HEK293 (cell line): Measurements from ENCODE around the gene PFDN6.

Source experiments
- KLF8 ChIP-seq: fragments of 450-650 bp; formaldehyde crosslinking; IDR thresholded peaks from 2 replicates; pipeline ENCODE4 v1.5.1; 2016; ENCODE audit warnings: missing biosample characterization, missing genetic modification characterization
- RBAK ChIP-seq: fragments of 450-650 bp; formaldehyde crosslinking; IDR thresholded peaks from 2 replicates; pipeline ENCODE4 v1.5.1; 2016; ENCODE audit warnings: missing biosample characterization, missing genetic modification characterization
- REST ChIP-seq: fragments of 450-650 bp; formaldehyde crosslinking; IDR thresholded peaks from 2 replicates; pipeline ENCODE4 v1.5.1; 2016; ENCODE audit warnings: missing biosample characterization, missing genetic modification characterization
- SP3 ChIP-seq: fragments of 450-650 bp; formaldehyde crosslinking; IDR thresholded peaks from 2 replicates; pipeline ENCODE4 v1.5.1; 2016; ENCODE audit warnings: missing biosample characterization, missing genetic modification characterization
- TRIM28 ChIP-seq: IDR thresholded peaks from 2 replicates; pipeline ENCODE4 v1.6.1; 2011; ENCODE audit warnings: low read length, control low read depth, borderline replicate concordance
- ZFP37 ChIP-seq: fragments of 450-650 bp; formaldehyde crosslinking; IDR thresholded peaks from 2 replicates; pipeline ENCODE4 v1.5.1; 2016; ENCODE audit warnings: missing biosample characterization, missing genetic modification characterization
- ZNF18 ChIP-seq: fragments of 450-650 bp; formaldehyde crosslinking; IDR thresholded peaks from 2 replicates; pipeline ENCODE4 v1.5.1; 2016; ENCODE audit warnings: missing biosample characterization, missing genetic modification characterization
- ZNF202 ChIP-seq: fragments of 450-650 bp; formaldehyde crosslinking; IDR thresholded peaks from 2 replicates; pipeline ENCODE4 v1.5.1; 2016; ENCODE audit warnings: missing biosample characterization, missing genetic modification characterization, borderline replicate concordance
- ZNF292 ChIP-seq: fragments of 450-650 bp; formaldehyde crosslinking; IDR thresholded peaks from 2 replicates; pipeline ENCODE4 v1.5.1; 2016; ENCODE audit warnings: low read depth, missing biosample characterization, missing genetic modification characterization, borderline replicate concordance
- ZNF302 ChIP-seq: fragments of 450-650 bp; formaldehyde crosslinking; IDR thresholded peaks from 2 replicates; pipeline ENCODE4 v1.5.1; 2016; ENCODE audit warnings: missing biosample characterization, missing genetic modification characterization, low read depth
- ZNF366 ChIP-seq: fragments of 450-650 bp; formaldehyde crosslinking; conservative IDR thresholded peaks from 2 replicates; pipeline ENCODE4 v1.5.1; 2016; ENCODE audit warnings: missing biosample characterization, missing genetic modification characterization
- ZNF37A ChIP-seq: fragments of 450-650 bp; IDR thresholded peaks from 2 replicates; pipeline ENCODE4 v1.5.1; 2018; ENCODE audit warnings: missing biosample characterization, missing genetic modification characterization
- ZNF394 ChIP-seq: fragments of 450-650 bp; formaldehyde crosslinking; IDR thresholded peaks from 2 replicates; pipeline ENCODE4 v1.5.1; 2016; ENCODE audit warnings: missing biosample characterization, missing genetic modification characterization, mild to moderate bottlenecking, moderate library complexity, borderline replicate concordance
- ZNF426 ChIP-seq: fragments of 450-650 bp; formaldehyde crosslinking; IDR thresholded peaks from 2 replicates; pipeline ENCODE4 v1.5.1; 2017; ENCODE audit warnings: missing biosample characterization, missing genetic modification characterization, mild to moderate bottlenecking, inconsistent platforms, moderate library complexity
- ZNF510 ChIP-seq: fragments of 450-650 bp; formaldehyde crosslinking; IDR thresholded peaks from 2 replicates; pipeline ENCODE4 v1.5.1; 2018; ENCODE audit warnings: mild to moderate bottlenecking, missing genetic modification characterization, missing biosample characterization; ENCODE audit not compliant: insufficient replicate concordance
- ZNF513 ChIP-seq: fragments of 450-650 bp; IDR thresholded peaks from 2 replicates; pipeline ENCODE4 v1.5.1; 2018; ENCODE audit warnings: missing biosample characterization, missing genetic modification characterization
- ZNF596 ChIP-seq: fragments of 450-650 bp; IDR thresholded peaks from 2 replicates; pipeline ENCODE4 v1.5.0; 2018; ENCODE audit warnings: missing biosample characterization, mild to moderate bottlenecking, missing genetic modification characterization, moderate library complexity
- ZNF610 ChIP-seq: fragments of 450-650 bp; formaldehyde crosslinking; IDR thresholded peaks from 2 replicates; pipeline ENCODE4 v1.5.1; 2016; ENCODE audit warnings: missing biosample characterization, missing genetic modification characterization, borderline replicate concordance
- ZNF621 ChIP-seq: fragments of 450-650 bp; formaldehyde crosslinking; IDR thresholded peaks from 2 replicates; pipeline ENCODE4 v1.5.1; 2017; ENCODE audit warnings: missing biosample characterization, missing genetic modification characterization
- ZNF623 ChIP-seq: fragments of 450-650 bp; formaldehyde crosslinking; IDR thresholded peaks from 2 replicates; pipeline ENCODE4 v1.5.1; 2016; ENCODE audit warnings: missing biosample characterization, missing genetic modification characterization
- ZNF654 ChIP-seq: fragments of 450-650 bp; formaldehyde crosslinking; IDR thresholded peaks from 2 replicates; pipeline ENCODE4 v1.5.1; 2016; ENCODE audit warnings: low read depth, missing biosample characterization, missing genetic modification characterization
- TF ChIP-seq, protein P1 (sequence below): fragments of 450-650 bp; formaldehyde crosslinking; IDR thresholded peaks from 2 replicates; pipeline ENCODE4 v1.5.1; 2016; ENCODE audit warnings: missing biosample characterization, missing genetic modification characterization, borderline replicate concordance
- TF ChIP-seq, protein P2 (sequence below): fragments of 450-650 bp; formaldehyde crosslinking; IDR thresholded peaks from 2 replicates; pipeline ENCODE4 v1.5.1; 2016; ENCODE audit warnings: missing biosample characterization, missing genetic modification characterization
- TF ChIP-seq, protein P3 (sequence below): fragments of 450-650 bp; formaldehyde crosslinking; IDR thresholded peaks from 2 replicates; pipeline ENCODE4 v1.5.1; 2016; ENCODE audit warnings: missing biosample characterization, missing genetic modification characterization

The PFDN6 gene

GRCh38 chr6:33313709-33314514 is 24.5 kb downstream of the PFDN6 start, which contains the start of gene TAPBP (continued):
- TF ChIP-seq, protein P1, sequence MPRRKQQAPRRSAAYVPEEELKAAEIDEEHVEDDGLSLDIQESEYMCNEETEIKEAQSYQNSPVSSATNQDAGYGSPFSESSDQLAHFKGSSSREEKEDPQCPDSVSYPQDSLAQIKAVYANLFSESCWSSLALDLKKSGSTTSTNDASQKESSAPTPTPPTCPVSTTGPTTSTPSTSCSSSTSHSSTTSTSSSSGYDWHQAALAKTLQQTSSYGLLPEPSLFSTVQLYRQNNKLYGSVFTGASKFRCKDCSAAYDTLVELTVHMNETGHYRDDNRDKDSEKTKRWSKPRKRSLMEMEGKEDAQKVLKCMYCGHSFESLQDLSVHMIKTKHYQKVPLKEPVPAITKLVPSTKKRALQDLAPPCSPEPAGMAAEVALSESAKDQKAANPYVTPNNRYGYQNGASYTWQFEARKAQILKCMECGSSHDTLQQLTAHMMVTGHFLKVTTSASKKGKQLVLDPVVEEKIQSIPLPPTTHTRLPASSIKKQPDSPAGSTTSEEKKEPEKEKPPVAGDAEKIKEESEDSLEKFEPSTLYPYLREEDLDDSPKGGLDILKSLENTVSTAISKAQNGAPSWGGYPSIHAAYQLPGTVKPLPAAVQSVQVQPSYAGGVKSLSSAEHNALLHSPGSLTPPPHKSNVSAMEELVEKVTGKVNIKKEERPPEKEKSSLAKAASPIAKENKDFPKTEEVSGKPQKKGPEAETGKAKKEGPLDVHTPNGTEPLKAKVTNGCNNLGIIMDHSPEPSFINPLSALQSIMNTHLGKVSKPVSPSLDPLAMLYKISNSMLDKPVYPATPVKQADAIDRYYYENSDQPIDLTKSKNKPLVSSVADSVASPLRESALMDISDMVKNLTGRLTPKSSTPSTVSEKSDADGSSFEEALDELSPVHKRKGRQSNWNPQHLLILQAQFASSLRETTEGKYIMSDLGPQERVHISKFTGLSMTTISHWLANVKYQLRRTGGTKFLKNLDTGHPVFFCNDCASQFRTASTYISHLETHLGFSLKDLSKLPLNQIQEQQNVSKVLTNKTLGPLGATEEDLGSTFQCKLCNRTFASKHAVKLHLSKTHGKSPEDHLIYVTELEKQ: no peak
- no peak for TF ChIP-seq ZNF426 (tag by site-specific recombination)
- TF ChIP-seq ZNF510: no peak
- TF ChIP-seq ZNF37A (tag by site-specific recombination): no peak
- TF ChIP-seq, protein P2, sequence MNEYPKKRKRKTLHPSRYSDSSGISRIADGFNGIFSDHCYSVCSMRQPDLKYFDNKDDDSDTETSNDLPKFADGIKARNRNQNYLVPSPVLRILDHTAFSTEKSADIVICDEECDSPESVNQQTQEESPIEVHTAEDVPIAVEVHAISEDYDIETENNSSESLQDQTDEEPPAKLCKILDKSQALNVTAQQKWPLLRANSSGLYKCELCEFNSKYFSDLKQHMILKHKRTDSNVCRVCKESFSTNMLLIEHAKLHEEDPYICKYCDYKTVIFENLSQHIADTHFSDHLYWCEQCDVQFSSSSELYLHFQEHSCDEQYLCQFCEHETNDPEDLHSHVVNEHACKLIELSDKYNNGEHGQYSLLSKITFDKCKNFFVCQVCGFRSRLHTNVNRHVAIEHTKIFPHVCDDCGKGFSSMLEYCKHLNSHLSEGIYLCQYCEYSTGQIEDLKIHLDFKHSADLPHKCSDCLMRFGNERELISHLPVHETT (tag by site-specific recombination): no peak
- peak; percentile 14; the same call in 1 of the 2 replicates for TF ChIP-seq ZNF610 (tag by site-specific recombination)
- no peak; the same call in 1 of the 2 replicates for TF ChIP-seq ZNF394
- no peak for TF ChIP-seq ZNF596 (tag by site-specific recombination)
- TF ChIP-seq ZNF292 (tag by site-specific recombination): no peak
- TF ChIP-seq ZNF18: peak; percentile 84
- TF ChIP-seq ZNF621 (tag by site-specific recombination): no peak
- TF ChIP-seq ZNF366 (tag by site-specific recombination): no peak
- TF ChIP-seq REST: no peak; the same call in 1 of the 2 replicates
- TF ChIP-seq ZNF302 (tag by site-specific recombination): no peak
- TF ChIP-seq ZNF513 (tag by site-specific recombination): peak; percentile 92
- TF ChIP-seq SP3: no peak
- no peak; the same call in 1 of the 2 replicates for TF ChIP-seq ZFP37
- TF ChIP-seq ZNF654 (tag by site-specific recombination): no peak
- TF ChIP-seq RBAK (tag by site-specific recombination): no peak
- no peak for TF ChIP-seq ZNF202 (tag by site-specific recombination)
- TF ChIP-seq, protein P3, sequence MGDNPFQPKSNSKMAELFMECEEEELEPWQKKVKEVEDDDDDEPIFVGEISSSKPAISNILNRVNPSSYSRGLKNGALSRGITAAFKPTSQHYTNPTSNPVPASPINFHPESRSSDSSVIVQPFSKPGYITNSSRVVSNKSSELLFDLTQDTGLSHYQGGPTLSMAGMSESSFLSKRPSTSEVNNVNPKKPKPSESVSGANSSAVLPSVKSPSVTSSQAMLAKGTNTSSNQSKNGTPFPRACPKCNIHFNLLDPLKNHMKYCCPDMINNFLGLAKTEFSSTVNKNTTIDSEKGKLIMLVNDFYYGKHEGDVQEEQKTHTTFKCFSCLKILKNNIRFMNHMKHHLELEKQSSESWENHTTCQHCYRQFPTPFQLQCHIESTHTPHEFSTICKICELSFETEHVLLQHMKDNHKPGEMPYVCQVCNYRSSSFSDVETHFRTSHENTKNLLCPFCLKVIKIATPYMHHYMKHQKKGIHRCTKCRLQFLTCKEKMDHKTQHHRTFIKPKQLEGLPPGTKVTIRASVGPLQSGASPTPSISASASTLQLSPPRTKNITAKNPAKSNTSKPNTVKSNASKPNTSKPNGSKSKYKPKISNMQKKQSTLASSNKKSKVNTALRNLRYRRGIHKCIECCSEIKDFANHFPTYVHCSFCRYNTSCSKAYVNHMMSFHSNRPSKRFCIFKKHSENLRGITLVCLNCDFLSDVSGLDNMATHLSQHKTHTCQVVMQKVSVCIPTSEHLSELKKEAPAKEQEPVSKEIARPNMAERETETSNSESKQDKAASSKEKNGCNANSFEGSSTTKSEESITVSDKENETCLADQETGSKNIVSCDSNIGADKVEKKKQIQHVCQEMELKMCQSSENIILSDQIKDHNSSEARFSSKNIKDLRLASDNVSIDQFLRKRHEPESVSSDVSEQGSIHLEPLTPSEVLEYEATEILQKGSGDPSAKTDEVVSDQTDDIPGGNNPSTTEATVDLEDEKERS: no peak
- peak; percentile 19 for TF ChIP-seq KLF8 (tag by site-specific recombination)
- no peak for TF ChIP-seq TRIM28
- no peak for TF ChIP-seq ZNF623 (tag by site-specific recombination)
